ENCODE results near the gene NLK. TPM values are rescaled to one million over a fixed set of nuclear protein-coding genes. Genes with fewer than 3 reads are reported as not detected.

The NLK gene
- total RNA-seq, 1 experiment from 2014 or later: 28.0 TPM

- no peak for DNase-seq (ENCODE audit: low read depth, low spot score)
- no TSS peak for BruUV-seq (replicated peaks)
- Histone ChIP-seq H3K27ac (ENCODE audit: low read length) (no peak overlapping the region), H3K4me1 (ENCODE audit: control insufficient read depth, insufficient read depth, low read length) (no peaks in the 10 kb centered on the region), H3K9me3 (ENCODE audit: control insufficient read depth, insufficient read depth, low read depth, low read length) (0 out of 2 replicates have a peak, but pooled peaks cover 2% of the 10 kb centered on the region), H3K27me3 (ENCODE audit: control insufficient read depth, insufficient read depth, low read length) (no peaks in the 10 kb centered on the region), H3K36me3 (ENCODE audit: control insufficient read depth, insufficient read depth, low read length) (no peaks in the 10 kb centered on the region), H3K4me3 (ENCODE audit: low read depth in 2 of 2, low read length in 2 of 2) (no peak overlapping the region)
- POLR2A ChIA-PET: no interaction called here
- TF ChIP-seq REST (IDR thresholded peaks at IDR 0.05; ENCODE audit: insufficient read depth in 1 of 2, low read depth in 2 of 2, low read length in 1 of 2) (no peak), POLR2AphosphoS5 (IDR thresholded peaks at IDR 0.05; ENCODE audit: low read depth, low read length) (no peak), SIN3A (IDR thresholded peaks at IDR 0.05; ENCODE audit: borderline replicate concordance, insufficient read depth, low read depth, low read length) (no peak), TCF7L2 (IDR thresholded peaks at IDR 0.05; ENCODE audit: low read depth, low read length) (no peak)
- TF ChIP-seq, protein P1, sequence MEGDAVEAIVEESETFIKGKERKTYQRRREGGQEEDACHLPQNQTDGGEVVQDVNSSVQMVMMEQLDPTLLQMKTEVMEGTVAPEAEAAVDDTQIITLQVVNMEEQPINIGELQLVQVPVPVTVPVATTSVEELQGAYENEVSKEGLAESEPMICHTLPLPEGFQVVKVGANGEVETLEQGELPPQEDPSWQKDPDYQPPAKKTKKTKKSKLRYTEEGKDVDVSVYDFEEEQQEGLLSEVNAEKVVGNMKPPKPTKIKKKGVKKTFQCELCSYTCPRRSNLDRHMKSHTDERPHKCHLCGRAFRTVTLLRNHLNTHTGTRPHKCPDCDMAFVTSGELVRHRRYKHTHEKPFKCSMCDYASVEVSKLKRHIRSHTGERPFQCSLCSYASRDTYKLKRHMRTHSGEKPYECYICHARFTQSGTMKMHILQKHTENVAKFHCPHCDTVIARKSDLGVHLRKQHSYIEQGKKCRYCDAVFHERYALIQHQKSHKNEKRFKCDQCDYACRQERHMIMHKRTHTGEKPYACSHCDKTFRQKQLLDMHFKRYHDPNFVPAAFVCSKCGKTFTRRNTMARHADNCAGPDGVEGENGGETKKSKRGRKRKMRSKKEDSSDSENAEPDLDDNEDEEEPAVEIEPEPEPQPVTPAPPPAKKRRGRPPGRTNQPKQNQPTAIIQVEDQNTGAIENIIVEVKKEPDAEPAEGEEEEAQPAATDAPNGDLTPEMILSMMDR (IDR thresholded peaks at IDR 0.05): no peak
- CTCF ChIA-PET: no interaction called here
- intact Hi-C loops (cut with micrococcal nuclease; ENCODE audit: unreplicated experiment) (no loop called here), in situ Hi-C loops (cut with HindIII; ENCODE audit: low pct_unique_long_range_greater_than_20kb, low sequenced_read_pairs) (no loop called here)
- ATAC-seq: no peak
Observed at GRCh38 chr17:28092088-28092487, 49.6 kb downstream of the NLK start.

DNA sequence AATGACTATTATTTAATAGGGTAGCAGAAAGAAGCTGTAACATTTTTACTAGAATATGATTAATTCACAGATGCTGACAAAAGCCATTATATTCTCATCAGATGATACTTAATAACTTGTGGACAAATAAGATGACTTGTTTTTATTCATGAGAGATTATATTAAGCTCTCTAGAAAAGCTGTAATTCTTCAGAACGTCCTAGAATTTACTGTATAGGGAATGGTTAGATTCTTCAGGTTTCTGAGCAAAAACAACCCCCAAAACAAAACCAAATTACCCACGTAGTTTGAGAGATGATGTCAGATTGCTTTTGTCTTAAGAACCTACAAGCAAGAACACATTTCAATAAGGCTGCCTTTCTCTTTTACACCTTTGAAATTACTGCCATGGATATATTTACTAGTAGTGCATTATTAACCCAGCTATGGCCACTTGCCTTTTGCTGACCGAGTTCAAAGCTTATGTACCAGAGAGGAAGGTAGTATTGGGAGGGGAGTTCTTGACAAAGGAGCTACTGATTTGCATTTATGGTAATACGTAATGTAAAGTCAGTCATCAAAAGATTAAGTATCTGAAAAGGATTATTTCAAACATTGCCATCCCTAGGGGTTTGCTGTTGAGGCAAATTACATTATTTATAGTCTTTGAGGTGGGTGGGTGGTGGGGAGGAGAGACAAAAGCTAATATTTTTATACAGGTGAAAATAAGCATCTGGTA, 51.7 kb downstream of the NLK start:
- no peak for TF ChIP-seq POLR2AphosphoS5 (IDR thresholded peaks at IDR 0.05; ENCODE audit: low read depth, low read length)
- TF ChIP-seq, protein P1 (IDR thresholded peaks at IDR 0.05): no peak
- TF ChIP-seq REST (IDR thresholded peaks at IDR 0.05; ENCODE audit: insufficient read depth in 1 of 2, low read depth in 2 of 2, low read length in 1 of 2): no peak
- TF ChIP-seq SIN3A (IDR thresholded peaks at IDR 0.05; ENCODE audit: borderline replicate concordance, insufficient read depth, low read depth, low read length): no peak
- no peak for TF ChIP-seq TCF7L2 (IDR thresholded peaks at IDR 0.05; ENCODE audit: low read depth, low read length)
- POLR2A ChIA-PET: no interaction called here
- in situ Hi-C loops (cut with HindIII; ENCODE audit: low pct_unique_long_range_greater_than_20kb, low sequenced_read_pairs): no loop called here
- Histone ChIP-seq H3K9me3 (ENCODE audit: control insufficient read depth, insufficient read depth, low read depth, low read length) (0 out of 2 replicates have a peak, but pooled peaks cover 2% of the 10 kb centered on the region), H3K4me1 (ENCODE audit: control insufficient read depth, insufficient read depth, low read length) (0 out of 2 replicates have a peak, but pooled peaks cover 3% of the 10 kb centered on the region), H3K27ac (ENCODE audit: low read length) (no peak overlapping the region), H3K27me3 (ENCODE audit: control insufficient read depth, insufficient read depth, low read length) (no peaks in the 10 kb centered on the region), H3K36me3 (ENCODE audit: control insufficient read depth, insufficient read depth, low read length) (no peaks in the 10 kb centered on the region), H3K4me3 (ENCODE audit: low read depth in 2 of 2, low read length in 2 of 2) (no peak overlapping the region)
- ATAC-seq (no peak), DNase-seq (ENCODE audit: low read depth, low spot score) (no peak)
- intact Hi-C loops (cut with micrococcal nuclease; ENCODE audit: unreplicated experiment): no loop called here
- CTCF ChIA-PET: no interaction called here
- BruUV-seq (replicated peaks): no TSS peak
